GM23338 (cell line): ENCODE measurements around the gene CXCL6. TPM values are rescaled to one million over a fixed set of nuclear protein-coding genes. Genes with fewer than 3 reads are reported as not detected.

ENCODE experiments used
- ATAC-seq: fragments of 200-7000 bp; cut with Tn5 transposase; 3 replicates; pipeline ENCODE4 v1.9.1; 2020
- DNase-seq: peaks from one replicate; pipeline ENCODE4 v3.0.0-alpha.2; 2015; ENCODE audit warnings: low spot score
- H2AFZ ChIP-seq: fragments of 200-600 bp; sonication (generic); 2 replicates; pipeline ENCODE4 v1.8.0; 2016; ENCODE audit warnings: antibody characterized with exemption, mild to moderate bottlenecking, moderate library complexity
- H3F3A ChIP-seq: fragments of 200-600 bp; sonication (generic); replicated peaks from 2 replicates; pipeline ENCODE4 v1.8.0; 2017; ENCODE audit warnings: antibody characterized with exemption, mixed run types, low read depth
- H3K27ac ChIP-seq: fragments of 200-600 bp; sonication (generic); 2 replicates; pipeline ENCODE4 v1.6.1; 2016; ENCODE audit warnings: low read depth
- H3K27me3 ChIP-seq: fragments of 200-600 bp; sonication (generic); 2 replicates; pipeline ENCODE4 v1.8.0; 2016; ENCODE audit warnings: mild to moderate bottlenecking, mixed run types, moderate library complexity; ENCODE audit not compliant: insufficient read depth
- H3K36me3 ChIP-seq: fragments of 200-600 bp; sonication (generic); 2 replicates; pipeline ENCODE4 v1.8.0; 2016; ENCODE audit warnings: mild to moderate bottlenecking; ENCODE audit not compliant: insufficient read depth
- H3K4me1 ChIP-seq: fragments of 200-600 bp; sonication (generic); 2 replicates; pipeline ENCODE4 v1.8.0; 2016; ENCODE audit warnings: mild to moderate bottlenecking, moderate library complexity; ENCODE audit not compliant: insufficient read depth
- H3K4me2 ChIP-seq: fragments of 200-600 bp; sonication (generic); 2 replicates; pipeline ENCODE4 v1.7.1; 2017; ENCODE audit warnings: mixed run types
- H3K4me3 ChIP-seq: fragments of 200-600 bp; sonication (generic); 2 replicates; pipeline ENCODE4 v1.6.1; 2016; ENCODE audit warnings: mixed run types
- H3K79me2 ChIP-seq: fragments of 200-600 bp; sonication (generic); replicated peaks from 2 replicates; pipeline ENCODE4 v1.8.0; 2017; ENCODE audit warnings: mild to moderate bottlenecking; ENCODE audit not compliant: insufficient read depth
- H3K9me2 ChIP-seq: fragments of 200-600 bp; sonication (generic); 2 replicates; pipeline ENCODE4 v1.8.0; 2017; ENCODE audit not compliant: insufficient read depth
- H4K20me1 ChIP-seq: fragments of 200-600 bp; sonication (generic); replicated peaks from 2 replicates; pipeline ENCODE4 v1.8.0; 2017; ENCODE audit warnings: mild to moderate bottlenecking; ENCODE audit not compliant: insufficient read depth
- H3K27ac Mint-ChIP-seq: 2 replicates; pipeline ENCODE4 v1.8.0; 2020; ENCODE audit warnings: inconsistent platforms, mild to moderate bottlenecking, moderate library complexity, mixed read lengths
- H3K27me3 Mint-ChIP-seq: 3 replicates; pipeline ENCODE4 v1.8.0; 2022; ENCODE audit warnings: low read depth, mild to moderate bottlenecking, moderate library complexity, mixed read lengths, inconsistent platforms; ENCODE audit not compliant: insufficient read depth, poor library complexity
- H3K36me3 Mint-ChIP-seq: 3 replicates; pipeline ENCODE4 v1.8.0; 2021; ENCODE audit warnings: low read depth, mild to moderate bottlenecking, inconsistent platforms, moderate library complexity, mixed read lengths
- H3K4me1 Mint-ChIP-seq: 3 replicates; pipeline ENCODE4 v1.8.0; 2020; ENCODE audit warnings: mild to moderate bottlenecking, inconsistent platforms, mixed read lengths
- H3K4me3 Mint-ChIP-seq: 3 replicates; pipeline ENCODE4 v1.8.0; 2021; ENCODE audit warnings: moderate library complexity, mild to moderate bottlenecking, inconsistent platforms, mixed read lengths
- H3K9me3 Mint-ChIP-seq: 3 replicates; pipeline ENCODE4 v1.8.0; 2020; ENCODE audit warnings: moderate library complexity, mild to moderate bottlenecking, inconsistent platforms, mixed read lengths
- CREB1 ChIP-seq: fragments of 250-450 bp; sonication (Bioruptor Pico); IDR thresholded peaks from 2 replicates; pipeline ENCODE4 v1.5.0; 2020; ENCODE audit warnings: low read depth, mild to moderate bottlenecking, moderate library complexity
- EZH2 ChIP-seq: fragments of 200-600 bp; sonication (generic); IDR thresholded peaks from one replicate; pipeline ENCODE4 v1.8.0; 2017; ENCODE audit warnings: antibody characterized with exemption, mild to moderate bottlenecking, low read depth; ENCODE audit not compliant: unreplicated experiment
- STAT1 ChIP-seq: IDR thresholded peaks from one replicate; pipeline ENCODE4 v1.6.1; 2016; ENCODE audit warnings: antibody characterized with exemption; ENCODE audit not compliant: unreplicated experiment
- ZNF331 ChIP-seq: fragments of 250-450 bp; sonication (Bioruptor Pico); IDR thresholded peaks from 2 replicates; pipeline ENCODE4 v1.5.0; 2020; ENCODE audit warnings: low read depth, mild to moderate bottlenecking, moderate library complexity
- polyA plus RNA-seq: library from polyadenylated mRNA; unstranded; fragments of >200 nt; fragmentation: Nextera tagmentation; extraction: Ambion mirVana; gene quantifications from 2 replicates; pipeline ENCODE4 v1.2.1, GENCODE V29; 2016
- total RNA-seq: library from RNA; depleted of rRNA; stranded (reverse); fragments of >200 nt; shearing (Covaris generic); gene quantifications from 2 replicates; pipeline ENCODE4 v1.2.3, GENCODE V29; 2014
- TF ChIP-seq, protein P1 (sequence below): fragments of 250-450 bp; sonication (Bioruptor Pico); IDR thresholded peaks from 2 replicates; pipeline ENCODE4 v1.5.0; 2020; ENCODE audit warnings: mild to moderate bottlenecking, moderate library complexity
- TF ChIP-seq, protein P2 (sequence below): IDR thresholded peaks from 2 replicates; pipeline ENCODE4 v1.6.1; 2016; ENCODE audit warnings: antibody characterized with exemption
- TF ChIP-seq, protein P3 (sequence below): IDR thresholded peaks from one replicate; pipeline ENCODE4 v1.6.1; 2018; ENCODE audit warnings: antibody characterized with exemption; ENCODE audit not compliant: unreplicated experiment
- TF ChIP-seq, protein P4 (sequence below), 2 experiments: fragments of 200-600 bp in 1 of 2; sonication (generic) in 1 of 2; conservative IDR thresholded peaks; 2 replicates each; pipeline versions ENCODE4 v1.5.1 to v1.6.1; 2016 to 2017; ENCODE audit warnings: antibody characterized with exemption in 2 of 2, low read depth in 2 of 2, mild to moderate bottlenecking in 2 of 2, moderate library complexity in 1 of 2

CXCL6 gene
- total and polyA plus RNA-seq, 2 experiments from 2014 or later, result 7.2 to 11.8 TPM

DNA sequence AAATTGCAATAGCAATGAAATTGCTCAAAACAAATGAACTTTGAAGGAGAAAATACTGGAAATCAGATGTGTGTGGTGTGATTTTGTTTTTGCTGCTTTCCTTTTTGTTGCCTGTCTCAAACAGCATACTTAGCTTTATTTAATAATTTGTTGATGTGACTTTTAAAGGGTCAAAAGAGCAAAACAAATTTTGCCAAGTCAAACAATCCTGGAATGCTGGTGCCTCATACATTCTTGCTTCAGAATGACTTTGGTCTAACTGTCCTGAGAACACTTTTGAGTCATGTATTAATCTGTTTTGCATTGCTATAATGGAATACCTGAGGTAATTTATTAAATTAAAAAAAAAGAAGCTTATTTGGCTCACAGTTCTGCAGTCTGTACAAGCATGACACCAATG lies 20.0 kb downstream of the CXCL6 start (continued):
- TF ChIP-seq, protein P1, sequence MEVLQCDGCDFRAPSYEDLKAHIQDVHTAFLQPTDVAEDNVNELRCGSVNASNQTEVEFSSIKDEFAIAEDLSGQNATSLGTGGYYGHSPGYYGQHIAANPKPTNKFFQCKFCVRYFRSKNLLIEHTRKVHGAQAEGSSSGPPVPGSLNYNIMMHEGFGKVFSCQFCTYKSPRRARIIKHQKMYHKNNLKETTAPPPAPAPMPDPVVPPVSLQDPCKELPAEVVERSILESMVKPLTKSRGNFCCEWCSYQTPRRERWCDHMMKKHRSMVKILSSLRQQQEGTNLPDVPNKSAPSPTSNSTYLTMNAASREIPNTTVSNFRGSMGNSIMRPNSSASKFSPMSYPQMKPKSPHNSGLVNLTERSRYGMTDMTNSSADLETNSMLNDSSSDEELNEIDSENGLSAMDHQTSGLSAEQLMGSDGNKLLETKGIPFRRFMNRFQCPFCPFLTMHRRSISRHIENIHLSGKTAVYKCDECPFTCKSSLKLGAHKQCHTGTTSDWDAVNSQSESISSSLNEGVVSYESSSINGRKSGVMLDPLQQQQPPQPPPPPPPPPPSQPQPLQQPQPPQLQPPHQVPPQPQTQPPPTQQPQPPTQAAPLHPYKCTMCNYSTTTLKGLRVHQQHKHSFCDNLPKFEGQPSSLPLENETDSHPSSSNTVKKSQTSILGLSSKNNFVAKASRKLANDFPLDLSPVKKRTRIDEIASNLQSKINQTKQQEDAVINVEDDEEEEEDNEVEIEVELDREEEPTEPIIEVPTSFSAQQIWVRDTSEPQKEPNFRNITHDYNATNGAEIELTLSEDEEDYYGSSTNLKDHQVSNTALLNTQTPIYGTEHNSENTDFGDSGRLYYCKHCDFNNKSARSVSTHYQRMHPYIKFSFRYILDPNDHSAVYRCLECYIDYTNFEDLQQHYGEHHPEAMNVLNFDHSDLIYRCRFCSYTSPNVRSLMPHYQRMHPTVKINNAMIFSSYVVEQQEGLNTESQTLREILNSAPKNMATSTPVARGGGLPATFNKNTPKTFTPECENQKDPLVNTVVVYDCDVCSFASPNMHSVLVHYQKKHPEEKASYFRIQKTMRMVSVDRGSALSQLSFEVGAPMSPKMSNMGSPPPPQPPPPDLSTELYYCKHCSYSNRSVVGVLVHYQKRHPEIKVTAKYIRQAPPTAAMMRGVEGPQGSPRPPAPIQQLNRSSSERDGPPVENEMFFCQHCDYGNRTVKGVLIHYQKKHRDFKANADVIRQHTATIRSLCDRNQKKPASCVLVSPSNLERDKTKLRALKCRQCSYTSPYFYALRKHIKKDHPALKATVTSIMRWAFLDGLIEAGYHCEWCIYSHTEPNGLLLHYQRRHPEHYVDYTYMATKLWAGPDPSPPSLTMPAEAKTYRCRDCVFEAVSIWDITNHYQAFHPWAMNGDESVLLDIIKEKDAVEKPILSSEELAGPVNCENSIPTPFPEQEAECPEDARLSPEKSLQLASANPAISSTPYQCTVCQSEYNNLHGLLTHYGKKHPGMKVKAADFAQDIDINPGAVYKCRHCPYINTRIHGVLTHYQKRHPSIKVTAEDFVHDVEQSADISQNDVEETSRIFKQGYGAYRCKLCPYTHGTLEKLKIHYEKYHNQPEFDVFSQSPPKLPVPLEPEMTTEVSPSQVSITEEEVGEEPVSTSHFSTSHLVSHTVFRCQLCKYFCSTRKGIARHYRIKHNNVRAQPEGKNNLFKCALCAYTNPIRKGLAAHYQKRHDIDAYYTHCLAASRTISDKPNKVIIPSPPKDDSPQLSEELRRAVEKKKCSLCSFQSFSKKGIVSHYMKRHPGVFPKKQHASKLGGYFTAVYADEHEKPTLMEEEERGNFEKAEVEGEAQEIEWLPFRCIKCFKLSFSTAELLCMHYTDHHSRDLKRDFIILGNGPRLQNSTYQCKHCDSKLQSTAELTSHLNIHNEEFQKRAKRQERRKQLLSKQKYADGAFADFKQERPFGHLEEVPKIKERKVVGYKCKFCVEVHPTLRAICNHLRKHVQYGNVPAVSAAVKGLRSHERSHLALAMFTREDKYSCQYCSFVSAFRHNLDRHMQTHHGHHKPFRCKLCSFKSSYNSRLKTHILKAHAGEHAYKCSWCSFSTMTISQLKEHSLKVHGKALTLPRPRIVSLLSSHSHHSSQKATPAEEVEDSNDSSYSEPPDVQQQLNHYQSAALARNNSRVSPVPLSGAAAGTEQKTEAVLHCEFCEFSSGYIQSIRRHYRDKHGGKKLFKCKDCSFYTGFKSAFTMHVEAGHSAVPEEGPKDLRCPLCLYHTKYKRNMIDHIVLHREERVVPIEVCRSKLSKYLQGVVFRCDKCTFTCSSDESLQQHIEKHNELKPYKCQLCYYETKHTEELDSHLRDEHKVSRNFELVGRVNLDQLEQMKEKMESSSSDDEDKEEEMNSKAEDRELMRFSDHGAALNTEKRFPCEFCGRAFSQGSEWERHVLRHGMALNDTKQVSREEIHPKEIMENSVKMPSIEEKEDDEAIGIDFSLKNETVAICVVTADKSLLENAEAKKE (CRISPR knock-in tag), result no peak
- TF ChIP-seq, protein P2, sequence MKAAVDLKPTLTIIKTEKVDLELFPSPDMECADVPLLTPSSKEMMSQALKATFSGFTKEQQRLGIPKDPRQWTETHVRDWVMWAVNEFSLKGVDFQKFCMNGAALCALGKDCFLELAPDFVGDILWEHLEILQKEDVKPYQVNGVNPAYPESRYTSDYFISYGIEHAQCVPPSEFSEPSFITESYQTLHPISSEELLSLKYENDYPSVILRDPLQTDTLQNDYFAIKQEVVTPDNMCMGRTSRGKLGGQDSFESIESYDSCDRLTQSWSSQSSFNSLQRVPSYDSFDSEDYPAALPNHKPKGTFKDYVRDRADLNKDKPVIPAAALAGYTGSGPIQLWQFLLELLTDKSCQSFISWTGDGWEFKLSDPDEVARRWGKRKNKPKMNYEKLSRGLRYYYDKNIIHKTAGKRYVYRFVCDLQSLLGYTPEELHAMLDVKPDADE, result no peak
- no peak for TF ChIP-seq CREB1 (CRISPR knock-in tag)

DNA sequence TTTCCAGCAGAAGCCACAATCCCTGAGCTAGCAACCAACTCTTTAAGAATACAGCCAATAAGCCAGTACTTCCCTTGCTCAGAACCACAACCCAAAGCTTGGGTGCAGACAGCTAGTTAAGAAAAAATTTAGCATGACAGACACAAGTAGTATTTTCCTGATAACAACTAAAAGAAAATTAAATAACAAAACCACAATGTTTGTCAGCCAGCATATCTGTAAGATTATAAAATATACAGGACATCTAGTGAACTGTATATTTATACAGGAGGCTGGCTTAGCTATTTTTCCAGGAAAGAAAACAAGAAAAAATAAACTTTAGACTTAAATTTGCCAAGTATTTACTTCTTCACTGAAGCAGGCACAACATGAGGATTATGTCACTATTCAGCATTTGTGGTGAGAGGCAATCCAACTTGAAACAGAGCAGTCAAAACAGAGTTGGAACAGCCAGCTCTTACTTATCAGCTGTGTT lies 23.2 kb downstream of the CXCL6 start:
- ATAC-seq (no peak), DNase-seq (no peak)
- H3K9me3 Mint-ChIP-seq, result no peaks in the 10 kb centered on the region
- H3K36me3 ChIP-seq, result no peaks in the 10 kb centered on the region
- no peak overlapping the region for H3K27ac ChIP-seq
- H3K4me1 ChIP-seq, result no peaks in the 10 kb centered on the region
- H3K27ac Mint-ChIP-seq, result no peak overlapping the region
- no peaks in the 10 kb centered on the region for H3K9me2 ChIP-seq
- peak overlapping the region; percentile 43; the same call in 1 of the 2 replicates for H2AFZ ChIP-seq
- H3K79me2 ChIP-seq, result no peaks in the 10 kb centered on the region
- H3K4me3 ChIP-seq, result no peak overlapping the region
- H3K4me3 Mint-ChIP-seq, result no peak overlapping the region
- no peaks in the 10 kb centered on the region for H4K20me1 ChIP-seq
- no peaks in the 10 kb centered on the region for H3K27me3 ChIP-seq
- H3F3A ChIP-seq, result no peaks in the 10 kb centered on the region
- no peak overlapping the region for H3K4me2 ChIP-seq
- no peaks in the 10 kb centered on the region for H3K4me1 Mint-ChIP-seq
- H3K36me3 Mint-ChIP-seq, result no peaks in the 10 kb centered on the region
- no peaks in the 10 kb centered on the region for H3K27me3 Mint-ChIP-seq
- no peak for TF ChIP-seq EZH2
- TF ChIP-seq, protein P3, sequence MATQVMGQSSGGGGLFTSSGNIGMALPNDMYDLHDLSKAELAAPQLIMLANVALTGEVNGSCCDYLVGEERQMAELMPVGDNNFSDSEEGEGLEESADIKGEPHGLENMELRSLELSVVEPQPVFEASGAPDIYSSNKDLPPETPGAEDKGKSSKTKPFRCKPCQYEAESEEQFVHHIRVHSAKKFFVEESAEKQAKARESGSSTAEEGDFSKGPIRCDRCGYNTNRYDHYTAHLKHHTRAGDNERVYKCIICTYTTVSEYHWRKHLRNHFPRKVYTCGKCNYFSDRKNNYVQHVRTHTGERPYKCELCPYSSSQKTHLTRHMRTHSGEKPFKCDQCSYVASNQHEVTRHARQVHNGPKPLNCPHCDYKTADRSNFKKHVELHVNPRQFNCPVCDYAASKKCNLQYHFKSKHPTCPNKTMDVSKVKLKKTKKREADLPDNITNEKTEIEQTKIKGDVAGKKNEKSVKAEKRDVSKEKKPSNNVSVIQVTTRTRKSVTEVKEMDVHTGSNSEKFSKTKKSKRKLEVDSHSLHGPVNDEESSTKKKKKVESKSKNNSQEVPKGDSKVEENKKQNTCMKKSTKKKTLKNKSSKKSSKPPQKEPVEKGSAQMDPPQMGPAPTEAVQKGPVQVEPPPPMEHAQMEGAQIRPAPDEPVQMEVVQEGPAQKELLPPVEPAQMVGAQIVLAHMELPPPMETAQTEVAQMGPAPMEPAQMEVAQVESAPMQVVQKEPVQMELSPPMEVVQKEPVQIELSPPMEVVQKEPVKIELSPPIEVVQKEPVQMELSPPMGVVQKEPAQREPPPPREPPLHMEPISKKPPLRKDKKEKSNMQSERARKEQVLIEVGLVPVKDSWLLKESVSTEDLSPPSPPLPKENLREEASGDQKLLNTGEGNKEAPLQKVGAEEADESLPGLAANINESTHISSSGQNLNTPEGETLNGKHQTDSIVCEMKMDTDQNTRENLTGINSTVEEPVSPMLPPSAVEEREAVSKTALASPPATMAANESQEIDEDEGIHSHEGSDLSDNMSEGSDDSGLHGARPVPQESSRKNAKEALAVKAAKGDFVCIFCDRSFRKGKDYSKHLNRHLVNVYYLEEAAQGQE, result no peak
- no peak for TF ChIP-seq ZNF331
- TF ChIP-seq, protein P2, result no peak
- TF ChIP-seq, protein P4, sequence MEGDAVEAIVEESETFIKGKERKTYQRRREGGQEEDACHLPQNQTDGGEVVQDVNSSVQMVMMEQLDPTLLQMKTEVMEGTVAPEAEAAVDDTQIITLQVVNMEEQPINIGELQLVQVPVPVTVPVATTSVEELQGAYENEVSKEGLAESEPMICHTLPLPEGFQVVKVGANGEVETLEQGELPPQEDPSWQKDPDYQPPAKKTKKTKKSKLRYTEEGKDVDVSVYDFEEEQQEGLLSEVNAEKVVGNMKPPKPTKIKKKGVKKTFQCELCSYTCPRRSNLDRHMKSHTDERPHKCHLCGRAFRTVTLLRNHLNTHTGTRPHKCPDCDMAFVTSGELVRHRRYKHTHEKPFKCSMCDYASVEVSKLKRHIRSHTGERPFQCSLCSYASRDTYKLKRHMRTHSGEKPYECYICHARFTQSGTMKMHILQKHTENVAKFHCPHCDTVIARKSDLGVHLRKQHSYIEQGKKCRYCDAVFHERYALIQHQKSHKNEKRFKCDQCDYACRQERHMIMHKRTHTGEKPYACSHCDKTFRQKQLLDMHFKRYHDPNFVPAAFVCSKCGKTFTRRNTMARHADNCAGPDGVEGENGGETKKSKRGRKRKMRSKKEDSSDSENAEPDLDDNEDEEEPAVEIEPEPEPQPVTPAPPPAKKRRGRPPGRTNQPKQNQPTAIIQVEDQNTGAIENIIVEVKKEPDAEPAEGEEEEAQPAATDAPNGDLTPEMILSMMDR (conservative IDR thresholded peaks at IDR 0.05; ENCODE audit: low read depth in 2 of 2), result no peak
- no peak for TF ChIP-seq STAT1
